Measurements from ENCODE around the gene IGSF22.

The IGSF22 gene

DNA sequence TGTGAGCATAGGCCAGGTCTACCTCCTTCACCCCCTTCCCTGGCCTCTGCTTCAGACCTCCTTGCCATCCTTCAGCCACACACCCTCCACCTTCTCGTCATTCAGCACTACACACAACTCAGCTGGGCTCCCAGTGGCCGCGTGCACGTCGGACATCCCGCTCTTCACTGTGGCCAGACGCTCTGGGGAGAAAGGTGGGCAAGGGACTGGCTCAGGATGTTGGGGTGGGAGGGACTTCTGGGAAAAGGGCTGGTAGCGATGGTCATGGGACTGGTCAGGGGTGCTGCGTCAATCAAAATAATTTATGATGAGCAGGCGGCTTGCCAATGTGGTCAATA is 11.6 kb downstream of the IGSF22 start:
- H3K36me3 Mint-ChIP-seq (ENCODE audit: low read depth) = no peaks in the 10 kb centered on the region
- H3K27ac Mint-ChIP-seq = no peak overlapping the region
- H3K4me1 Mint-ChIP-seq (ENCODE audit: low read depth) = no peaks in the 10 kb centered on the region
- no peak overlapping the region for H3K4me3 Mint-ChIP-seq
- peaks cover 19% of the 10 kb centered on the region for H3K27me3 Mint-ChIP-seq
- intact Hi-C loops (cut with micrococcal nuclease) = no loop called here
- H3K9me3 Mint-ChIP-seq = no peaks in the 10 kb centered on the region

- H3K4me3 Mint-ChIP-seq = no peak overlapping the region
- H3K4me1 Mint-ChIP-seq (ENCODE audit: low read depth) = no peaks in the 10 kb centered on the region
- no peak overlapping the region for H3K27ac Mint-ChIP-seq
- no peaks in the 10 kb centered on the region for H3K36me3 Mint-ChIP-seq (ENCODE audit: low read depth)
- H3K9me3 Mint-ChIP-seq = no peaks in the 10 kb centered on the region
- intact Hi-C loops (cut with micrococcal nuclease) = no loop called here
- peaks cover 20% of the 10 kb centered on the region for H3K27me3 Mint-ChIP-seq
These were observed 12.1 kb downstream of the IGSF22 start for GRCh38 chr11:18713646-18714442.

DNA sequence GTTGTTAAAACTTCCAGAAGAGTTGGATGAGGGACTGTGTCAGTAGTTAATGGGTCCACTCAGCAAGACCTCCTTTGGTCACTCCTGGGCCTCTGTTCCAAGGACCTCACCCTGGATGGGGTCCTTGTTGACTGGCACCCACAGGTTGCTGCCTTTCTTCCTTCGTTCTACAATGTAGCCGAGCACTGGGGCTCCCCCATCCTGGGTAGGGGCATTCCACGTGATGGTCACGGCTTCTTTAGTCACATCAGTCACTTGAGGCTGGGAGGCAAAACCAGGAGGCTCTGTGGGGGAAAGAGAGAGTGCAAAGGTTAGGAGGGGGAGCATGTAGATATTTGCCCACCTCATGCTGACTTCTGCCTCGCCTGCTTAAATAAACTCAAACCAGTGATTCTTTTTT is 15.4 kb downstream of the IGSF22 start:
- no peaks in the 10 kb centered on the region for H3K9me3 Mint-ChIP-seq
- H3K36me3 Mint-ChIP-seq (ENCODE audit: low read depth) = no peaks in the 10 kb centered on the region
- intact Hi-C loops (cut with micrococcal nuclease) = no loop called here
- no peak overlapping the region for H3K27ac Mint-ChIP-seq
- H3K27me3 Mint-ChIP-seq = peaks cover 38% of the 10 kb centered on the region
- no peak overlapping the region for H3K4me3 Mint-ChIP-seq
- H3K4me1 Mint-ChIP-seq (ENCODE audit: low read depth) = peaks cover 26% of the 10 kb centered on the region

GRCh38 chr11:18709414-18709813 is 16.6 kb downstream of the IGSF22 start:
- no peak overlapping the region for H3K27ac Mint-ChIP-seq
- H3K4me1 Mint-ChIP-seq (ENCODE audit: low read depth) = peaks cover 37% of the 10 kb centered on the region
- H3K36me3 Mint-ChIP-seq (ENCODE audit: low read depth) = peaks cover 2% of the 10 kb centered on the region
- no peak overlapping the region for H3K4me3 Mint-ChIP-seq
- H3K9me3 Mint-ChIP-seq = no peaks in the 10 kb centered on the region
- intact Hi-C loops (cut with micrococcal nuclease) = no loop called here
- peaks cover 44% of the 10 kb centered on the region for H3K27me3 Mint-ChIP-seq

- no peaks in the 10 kb centered on the region for H3K9me3 Mint-ChIP-seq
- peaks cover 17% of the 10 kb centered on the region for H3K36me3 Mint-ChIP-seq (ENCODE audit: low read depth)
- H3K27me3 Mint-ChIP-seq = peaks cover 59% of the 10 kb centered on the region
- H3K27ac Mint-ChIP-seq = no peak overlapping the region
- H3K4me1 Mint-ChIP-seq (ENCODE audit: low read depth) = peaks cover 52% of the 10 kb centered on the region
- no peak overlapping the region for H3K4me3 Mint-ChIP-seq
- intact Hi-C loops (cut with micrococcal nuclease) = no loop called here
These were observed 18.1 kb downstream of the IGSF22 start for GRCh38 chr11:18707811-18708340.

- intact Hi-C loops (cut with micrococcal nuclease) = no loop called here
- Mint-ChIP-seq H3K36me3 (ENCODE audit: low read depth) (peaks cover 30% of the 10 kb centered on the region), H3K27me3 (peaks cover 62% of the 10 kb centered on the region), H3K4me3 (peak overlapping the region; percentile 70), H3K9me3 (no peaks in the 10 kb centered on the region), H3K27ac (peak overlapping the region; percentile 68), H3K4me1 (ENCODE audit: low read depth) (peaks cover 63% of the 10 kb centered on the region)
These were observed 19.4 kb downstream of the IGSF22 start for GRCh38 chr11:18706330-18707243.

GRCh38 chr11:18705651-18706281 is 20.2 kb downstream of the IGSF22 start:
- Mint-ChIP-seq H3K27me3 (peaks cover 64% of the 10 kb centered on the region), H3K4me3 (peak overlapping the region; percentile 62), H3K4me1 (ENCODE audit: low read depth) (peaks cover 71% of the 10 kb centered on the region), H3K27ac (peak overlapping the region; percentile 68), H3K36me3 (ENCODE audit: low read depth) (peaks cover 38% of the 10 kb centered on the region), H3K9me3 (no peaks in the 10 kb centered on the region)
- intact Hi-C loops (cut with micrococcal nuclease) = no loop called here

DNA sequence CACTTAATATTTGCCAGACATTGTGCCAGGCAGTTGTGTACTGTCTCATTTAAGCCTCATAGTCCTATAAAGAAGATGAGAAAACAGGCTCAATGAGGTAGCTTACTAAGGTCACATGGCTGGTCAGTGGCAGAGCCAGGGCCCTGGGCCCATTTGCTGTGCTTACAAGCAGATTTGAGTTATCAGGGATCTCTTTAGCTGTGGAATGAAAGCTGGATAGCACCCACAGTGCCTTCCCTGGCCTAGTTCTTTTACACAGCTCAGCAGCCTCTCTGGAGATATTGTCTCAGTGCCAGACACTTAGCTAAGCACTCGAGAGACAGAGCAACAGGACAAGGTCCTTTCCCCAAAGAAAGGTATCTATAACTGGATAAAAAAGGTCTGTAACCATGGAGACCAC is 21.3 kb downstream of the IGSF22 start:
- Mint-ChIP-seq H3K9me3 (no peaks in the 10 kb centered on the region), H3K4me1 (ENCODE audit: low read depth) (peaks cover 82% of the 10 kb centered on the region), H3K36me3 (ENCODE audit: low read depth) (peaks cover 45% of the 10 kb centered on the region), H3K4me3 (no peak overlapping the region), H3K27ac (no peak overlapping the region), H3K27me3 (peaks cover 61% of the 10 kb centered on the region)
- intact Hi-C loops (cut with micrococcal nuclease) = no loop called here

DNA sequence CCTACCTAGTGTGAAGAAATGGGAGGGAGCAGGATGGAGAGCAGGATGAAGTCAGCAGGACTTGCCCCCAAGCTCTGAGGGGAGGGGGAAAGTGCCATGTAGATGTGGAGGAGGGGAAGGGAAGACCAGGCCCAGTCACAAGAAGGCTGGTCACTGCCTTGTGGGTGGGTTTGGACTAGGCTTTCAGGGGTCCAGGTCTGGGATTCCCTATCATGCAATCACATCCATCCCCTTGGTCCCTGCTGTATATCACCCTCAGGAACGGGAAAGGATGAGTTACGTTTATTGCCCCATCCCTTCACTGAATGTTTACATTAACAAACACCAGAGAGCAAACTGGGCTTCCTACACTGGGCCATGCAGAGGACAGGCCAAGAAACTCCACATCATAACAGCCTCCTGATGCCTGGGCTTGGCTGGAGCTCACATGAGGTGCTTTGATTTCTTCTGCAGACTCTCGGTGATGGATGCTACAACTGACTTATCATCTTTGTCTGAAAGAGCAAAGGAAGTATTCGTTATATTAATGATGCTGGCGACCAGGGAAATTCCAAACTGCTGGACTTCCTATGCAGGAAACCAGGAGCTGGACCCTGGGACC is 21.8 kb downstream of the IGSF22 start:
- intact Hi-C loops (cut with micrococcal nuclease) = no loop called here
- peaks cover 87% of the 10 kb centered on the region for H3K4me1 Mint-ChIP-seq (ENCODE audit: low read depth)
- H3K36me3 Mint-ChIP-seq (ENCODE audit: low read depth) = peaks cover 50% of the 10 kb centered on the region
- H3K27me3 Mint-ChIP-seq = peaks cover 57% of the 10 kb centered on the region
- no peak overlapping the region for H3K27ac Mint-ChIP-seq
- H3K4me3 Mint-ChIP-seq = no peak overlapping the region
- H3K9me3 Mint-ChIP-seq = no peaks in the 10 kb centered on the region

- Mint-ChIP-seq H3K4me1 (ENCODE audit: low read depth) (peaks cover 91% of the 10 kb centered on the region), H3K27me3 (peaks cover 53% of the 10 kb centered on the region), H3K9me3 (no peaks in the 10 kb centered on the region), H3K27ac (no peak overlapping the region), H3K4me3 (no peak overlapping the region), H3K36me3 (ENCODE audit: low read depth) (peaks cover 52% of the 10 kb centered on the region)
- intact Hi-C loops (cut with micrococcal nuclease) = no loop called here
These were observed 22.8 kb downstream of the IGSF22 start for GRCh38 chr11:18703001-18703763.

DNA sequence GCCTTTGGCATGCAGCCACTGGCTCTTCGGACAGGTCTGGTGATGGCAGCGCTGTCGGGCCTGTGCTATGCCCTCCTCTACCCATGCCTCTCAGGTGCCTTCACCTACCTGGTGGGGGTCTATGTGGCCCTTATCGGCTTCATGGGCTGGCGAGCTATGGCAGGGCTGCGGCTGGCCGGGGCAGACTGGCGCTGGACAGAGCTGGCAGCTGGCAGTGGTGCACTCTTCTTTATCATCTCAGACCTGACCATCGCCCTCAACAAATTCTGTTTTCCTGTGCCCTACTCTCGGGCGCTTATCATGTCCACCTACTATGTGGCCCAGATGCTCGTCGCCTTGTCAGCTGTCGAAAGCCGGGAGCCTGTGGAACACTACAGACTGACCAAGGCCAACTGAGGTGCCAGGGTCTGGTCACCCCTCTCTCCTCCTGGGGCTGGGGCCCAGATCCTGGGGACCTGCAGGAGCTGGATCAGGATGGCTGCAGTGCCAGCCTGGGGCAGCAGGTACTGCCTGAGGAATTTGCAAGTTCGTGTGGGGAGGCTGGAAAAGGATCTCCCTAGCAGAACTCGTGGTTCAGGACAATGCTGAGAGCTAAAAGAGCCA is 24.3 kb downstream of the IGSF22 start:
- Mint-ChIP-seq H3K27ac (peak overlapping the region; percentile 90), H3K27me3 (peaks cover 45% of the 10 kb centered on the region)
- intact Hi-C loops (cut with micrococcal nuclease) = no loop called here

GRCh38 chr11:18700872-18701271 is 25.1 kb downstream of the IGSF22 start:
- Mint-ChIP-seq H3K27ac (peak overlapping the region; percentile 90), H3K4me1 (ENCODE audit: low read depth) (peaks cover 87% of the 10 kb centered on the region), H3K4me3 (peak overlapping the region; percentile 86), H3K36me3 (ENCODE audit: low read depth) (peaks cover 52% of the 10 kb centered on the region), H3K27me3 (peaks cover 38% of the 10 kb centered on the region), H3K9me3 (no peaks in the 10 kb centered on the region)
- intact Hi-C loops (cut with micrococcal nuclease) = loop anchor here (1.0 kb wide), 1 partner anchor 113 kb away; the partner anchor contains the start of gene UEVLD

More for the DNA sequence above, 24.3 kb downstream of the IGSF22 start:
- no peak overlapping the region for H3K4me3 Mint-ChIP-seq
- H3K36me3 Mint-ChIP-seq (ENCODE audit: low read depth) = peaks cover 52% of the 10 kb centered on the region
- H3K4me1 Mint-ChIP-seq (ENCODE audit: low read depth) = peaks cover 90% of the 10 kb centered on the region
- no peaks in the 10 kb centered on the region for H3K9me3 Mint-ChIP-seq
